GM23338 (cell line): ENCODE measurements around the gene ANKRD55. TPM values are rescaled to one million over a fixed set of nuclear protein-coding genes. Genes with fewer than 3 reads are reported as not detected.
A peak's percentile ranks its signal among the peaks of the same experiment; 100 is the strongest.

Experiments used
- ATAC-seq: fragments of 200-7000 bp; cut with Tn5 transposase; 3 replicates; pipeline ENCODE4 v1.9.1; 2020
- DNase-seq: peaks from one replicate; pipeline ENCODE4 v3.0.0-alpha.2; 2015; ENCODE audit warnings: low spot score
- H2AFZ ChIP-seq: fragments of 200-600 bp; sonication (generic); 2 replicates; pipeline ENCODE4 v1.8.0; 2016; ENCODE audit warnings: antibody characterized with exemption, mild to moderate bottlenecking, moderate library complexity
- H3F3A ChIP-seq: fragments of 200-600 bp; sonication (generic); replicated peaks from 2 replicates; pipeline ENCODE4 v1.8.0; 2017; ENCODE audit warnings: antibody characterized with exemption, mixed run types, low read depth
- H3K27ac ChIP-seq: fragments of 200-600 bp; sonication (generic); 2 replicates; pipeline ENCODE4 v1.6.1; 2016; ENCODE audit warnings: low read depth
- H3K27me3 ChIP-seq: fragments of 200-600 bp; sonication (generic); 2 replicates; pipeline ENCODE4 v1.8.0; 2016; ENCODE audit warnings: mild to moderate bottlenecking, mixed run types, moderate library complexity; ENCODE audit not compliant: insufficient read depth
- H3K36me3 ChIP-seq: fragments of 200-600 bp; sonication (generic); 2 replicates; pipeline ENCODE4 v1.8.0; 2016; ENCODE audit warnings: mild to moderate bottlenecking; ENCODE audit not compliant: insufficient read depth
- H3K4me1 ChIP-seq: fragments of 200-600 bp; sonication (generic); 2 replicates; pipeline ENCODE4 v1.8.0; 2016; ENCODE audit warnings: mild to moderate bottlenecking, moderate library complexity; ENCODE audit not compliant: insufficient read depth
- H3K4me2 ChIP-seq: fragments of 200-600 bp; sonication (generic); 2 replicates; pipeline ENCODE4 v1.7.1; 2017; ENCODE audit warnings: mixed run types
- H3K4me3 ChIP-seq: fragments of 200-600 bp; sonication (generic); 2 replicates; pipeline ENCODE4 v1.6.1; 2016; ENCODE audit warnings: mixed run types
- H3K79me2 ChIP-seq: fragments of 200-600 bp; sonication (generic); replicated peaks from 2 replicates; pipeline ENCODE4 v1.8.0; 2017; ENCODE audit warnings: mild to moderate bottlenecking; ENCODE audit not compliant: insufficient read depth
- H3K9me2 ChIP-seq: fragments of 200-600 bp; sonication (generic); 2 replicates; pipeline ENCODE4 v1.8.0; 2017; ENCODE audit not compliant: insufficient read depth
- H4K20me1 ChIP-seq: fragments of 200-600 bp; sonication (generic); replicated peaks from 2 replicates; pipeline ENCODE4 v1.8.0; 2017; ENCODE audit warnings: mild to moderate bottlenecking; ENCODE audit not compliant: insufficient read depth
- H3K27ac Mint-ChIP-seq: 2 replicates; pipeline ENCODE4 v1.8.0; 2020; ENCODE audit warnings: inconsistent platforms, mild to moderate bottlenecking, moderate library complexity, mixed read lengths
- H3K27me3 Mint-ChIP-seq: 3 replicates; pipeline ENCODE4 v1.8.0; 2022; ENCODE audit warnings: low read depth, mild to moderate bottlenecking, moderate library complexity, mixed read lengths, inconsistent platforms; ENCODE audit not compliant: insufficient read depth, poor library complexity
- H3K36me3 Mint-ChIP-seq: 3 replicates; pipeline ENCODE4 v1.8.0; 2021; ENCODE audit warnings: low read depth, mild to moderate bottlenecking, inconsistent platforms, moderate library complexity, mixed read lengths
- H3K4me1 Mint-ChIP-seq: 3 replicates; pipeline ENCODE4 v1.8.0; 2020; ENCODE audit warnings: mild to moderate bottlenecking, inconsistent platforms, mixed read lengths
- H3K4me3 Mint-ChIP-seq: 3 replicates; pipeline ENCODE4 v1.8.0; 2021; ENCODE audit warnings: moderate library complexity, mild to moderate bottlenecking, inconsistent platforms, mixed read lengths
- H3K9me3 Mint-ChIP-seq: 3 replicates; pipeline ENCODE4 v1.8.0; 2020; ENCODE audit warnings: moderate library complexity, mild to moderate bottlenecking, inconsistent platforms, mixed read lengths
- CREB1 ChIP-seq: fragments of 250-450 bp; sonication (Bioruptor Pico); IDR thresholded peaks from 2 replicates; pipeline ENCODE4 v1.5.0; 2020; ENCODE audit warnings: low read depth, mild to moderate bottlenecking, moderate library complexity
- EZH2 ChIP-seq: fragments of 200-600 bp; sonication (generic); IDR thresholded peaks from one replicate; pipeline ENCODE4 v1.8.0; 2017; ENCODE audit warnings: antibody characterized with exemption, mild to moderate bottlenecking, low read depth; ENCODE audit not compliant: unreplicated experiment
- JUNB ChIP-seq: IDR thresholded peaks from one replicate; pipeline ENCODE4 v1.6.1; 2016; ENCODE audit warnings: antibody characterized with exemption; ENCODE audit not compliant: unreplicated experiment
- NANOG ChIP-seq: IDR thresholded peaks from 2 replicates; pipeline ENCODE4 v1.6.1; 2016; ENCODE audit warnings: antibody characterized with exemption, borderline replicate concordance
- POLR2AphosphoS5 ChIP-seq: IDR thresholded peaks from 2 replicates; pipeline ENCODE4 v1.6.1; 2016; ENCODE audit warnings: antibody characterized with exemption, low read depth
- STAT1 ChIP-seq: IDR thresholded peaks from one replicate; pipeline ENCODE4 v1.6.1; 2016; ENCODE audit warnings: antibody characterized with exemption; ENCODE audit not compliant: unreplicated experiment
- ZNF114 ChIP-seq: fragments of 250-450 bp; sonication (Bioruptor Pico); IDR thresholded peaks from 2 replicates; pipeline ENCODE4 v1.5.0; 2020; ENCODE audit warnings: mild to moderate bottlenecking, moderate library complexity
- ZNF331 ChIP-seq: fragments of 250-450 bp; sonication (Bioruptor Pico); IDR thresholded peaks from 2 replicates; pipeline ENCODE4 v1.5.0; 2020; ENCODE audit warnings: low read depth, mild to moderate bottlenecking, moderate library complexity
- polyA plus RNA-seq: library from polyadenylated mRNA; unstranded; fragments of >200 nt; fragmentation: Nextera tagmentation; extraction: Ambion mirVana; gene quantifications from 2 replicates; pipeline ENCODE4 v1.2.1, GENCODE V29; 2016
- total RNA-seq: library from RNA; depleted of rRNA; stranded (reverse); fragments of >200 nt; shearing (Covaris generic); gene quantifications from 2 replicates; pipeline ENCODE4 v1.2.3, GENCODE V29; 2014
- TF ChIP-seq, protein P1 (sequence below): IDR thresholded peaks from one replicate; pipeline ENCODE4 v1.6.1; 2018; ENCODE audit warnings: antibody characterized with exemption; ENCODE audit not compliant: unreplicated experiment
- TF ChIP-seq, protein P2 (sequence below): IDR thresholded peaks from 2 replicates; pipeline ENCODE4 v1.6.1; 2016; ENCODE audit warnings: antibody characterized with exemption
- TF ChIP-seq, protein P3 (sequence below), 2 experiments: fragments of 200-600 bp in 1 of 2; sonication (generic) in 1 of 2; conservative IDR thresholded peaks; 2 replicates each; pipeline versions ENCODE4 v1.5.1 to v1.6.1; 2016 to 2017; ENCODE audit warnings: antibody characterized with exemption in 2 of 2, low read depth in 2 of 2, mild to moderate bottlenecking in 2 of 2, moderate library complexity in 1 of 2

ANKRD55 gene
- total and polyA plus RNA-seq, 2 experiments from 2014 or later: not detected

DNA sequence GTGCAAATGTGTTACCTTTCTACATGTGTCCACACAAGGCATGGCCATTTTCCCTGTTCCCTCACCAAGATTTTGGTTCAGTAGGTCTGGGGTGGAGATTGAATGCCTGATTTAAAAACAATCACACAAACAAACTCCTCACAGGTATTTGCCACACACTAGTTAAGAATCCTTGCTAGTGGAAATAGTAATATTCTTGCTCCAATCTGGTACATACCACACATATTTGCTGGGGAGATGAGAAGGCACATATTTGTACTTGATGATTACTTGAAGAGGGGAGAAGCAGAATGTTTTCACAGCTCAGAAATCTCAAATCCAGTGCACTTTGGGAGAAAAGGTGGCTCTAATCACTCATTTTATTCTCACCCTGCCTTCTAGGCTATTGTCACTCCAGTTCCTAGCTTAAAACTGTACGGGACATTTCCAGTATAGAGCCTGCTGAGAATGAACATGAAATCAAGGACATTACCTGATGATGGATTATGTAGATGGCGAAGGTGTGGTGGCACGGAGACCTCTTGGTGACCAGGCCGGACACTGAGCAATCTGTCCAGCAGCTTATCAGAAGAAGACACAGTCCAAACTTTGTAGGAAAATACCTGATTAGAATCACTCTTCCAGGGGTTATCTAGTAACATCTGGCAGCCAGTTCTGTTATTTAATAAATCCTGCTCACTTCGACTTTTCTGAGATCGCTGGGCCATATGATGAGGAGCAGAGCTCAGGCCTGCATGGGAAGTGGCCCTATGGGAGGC lies 122.3 kb downstream of the ANKRD55 start (continued):
- TF ChIP-seq, protein P1, sequence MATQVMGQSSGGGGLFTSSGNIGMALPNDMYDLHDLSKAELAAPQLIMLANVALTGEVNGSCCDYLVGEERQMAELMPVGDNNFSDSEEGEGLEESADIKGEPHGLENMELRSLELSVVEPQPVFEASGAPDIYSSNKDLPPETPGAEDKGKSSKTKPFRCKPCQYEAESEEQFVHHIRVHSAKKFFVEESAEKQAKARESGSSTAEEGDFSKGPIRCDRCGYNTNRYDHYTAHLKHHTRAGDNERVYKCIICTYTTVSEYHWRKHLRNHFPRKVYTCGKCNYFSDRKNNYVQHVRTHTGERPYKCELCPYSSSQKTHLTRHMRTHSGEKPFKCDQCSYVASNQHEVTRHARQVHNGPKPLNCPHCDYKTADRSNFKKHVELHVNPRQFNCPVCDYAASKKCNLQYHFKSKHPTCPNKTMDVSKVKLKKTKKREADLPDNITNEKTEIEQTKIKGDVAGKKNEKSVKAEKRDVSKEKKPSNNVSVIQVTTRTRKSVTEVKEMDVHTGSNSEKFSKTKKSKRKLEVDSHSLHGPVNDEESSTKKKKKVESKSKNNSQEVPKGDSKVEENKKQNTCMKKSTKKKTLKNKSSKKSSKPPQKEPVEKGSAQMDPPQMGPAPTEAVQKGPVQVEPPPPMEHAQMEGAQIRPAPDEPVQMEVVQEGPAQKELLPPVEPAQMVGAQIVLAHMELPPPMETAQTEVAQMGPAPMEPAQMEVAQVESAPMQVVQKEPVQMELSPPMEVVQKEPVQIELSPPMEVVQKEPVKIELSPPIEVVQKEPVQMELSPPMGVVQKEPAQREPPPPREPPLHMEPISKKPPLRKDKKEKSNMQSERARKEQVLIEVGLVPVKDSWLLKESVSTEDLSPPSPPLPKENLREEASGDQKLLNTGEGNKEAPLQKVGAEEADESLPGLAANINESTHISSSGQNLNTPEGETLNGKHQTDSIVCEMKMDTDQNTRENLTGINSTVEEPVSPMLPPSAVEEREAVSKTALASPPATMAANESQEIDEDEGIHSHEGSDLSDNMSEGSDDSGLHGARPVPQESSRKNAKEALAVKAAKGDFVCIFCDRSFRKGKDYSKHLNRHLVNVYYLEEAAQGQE: no peak
- no peak for TF ChIP-seq CREB1 (CRISPR knock-in tag)
- no peak for TF ChIP-seq ZNF331
- TF ChIP-seq POLR2AphosphoS5: no peak
- no peak for TF ChIP-seq JUNB
- TF ChIP-seq NANOG: no peak
- TF ChIP-seq, protein P2, sequence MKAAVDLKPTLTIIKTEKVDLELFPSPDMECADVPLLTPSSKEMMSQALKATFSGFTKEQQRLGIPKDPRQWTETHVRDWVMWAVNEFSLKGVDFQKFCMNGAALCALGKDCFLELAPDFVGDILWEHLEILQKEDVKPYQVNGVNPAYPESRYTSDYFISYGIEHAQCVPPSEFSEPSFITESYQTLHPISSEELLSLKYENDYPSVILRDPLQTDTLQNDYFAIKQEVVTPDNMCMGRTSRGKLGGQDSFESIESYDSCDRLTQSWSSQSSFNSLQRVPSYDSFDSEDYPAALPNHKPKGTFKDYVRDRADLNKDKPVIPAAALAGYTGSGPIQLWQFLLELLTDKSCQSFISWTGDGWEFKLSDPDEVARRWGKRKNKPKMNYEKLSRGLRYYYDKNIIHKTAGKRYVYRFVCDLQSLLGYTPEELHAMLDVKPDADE: no peak
- no peak for TF ChIP-seq EZH2
- no peak for TF ChIP-seq STAT1
- TF ChIP-seq, protein P3, sequence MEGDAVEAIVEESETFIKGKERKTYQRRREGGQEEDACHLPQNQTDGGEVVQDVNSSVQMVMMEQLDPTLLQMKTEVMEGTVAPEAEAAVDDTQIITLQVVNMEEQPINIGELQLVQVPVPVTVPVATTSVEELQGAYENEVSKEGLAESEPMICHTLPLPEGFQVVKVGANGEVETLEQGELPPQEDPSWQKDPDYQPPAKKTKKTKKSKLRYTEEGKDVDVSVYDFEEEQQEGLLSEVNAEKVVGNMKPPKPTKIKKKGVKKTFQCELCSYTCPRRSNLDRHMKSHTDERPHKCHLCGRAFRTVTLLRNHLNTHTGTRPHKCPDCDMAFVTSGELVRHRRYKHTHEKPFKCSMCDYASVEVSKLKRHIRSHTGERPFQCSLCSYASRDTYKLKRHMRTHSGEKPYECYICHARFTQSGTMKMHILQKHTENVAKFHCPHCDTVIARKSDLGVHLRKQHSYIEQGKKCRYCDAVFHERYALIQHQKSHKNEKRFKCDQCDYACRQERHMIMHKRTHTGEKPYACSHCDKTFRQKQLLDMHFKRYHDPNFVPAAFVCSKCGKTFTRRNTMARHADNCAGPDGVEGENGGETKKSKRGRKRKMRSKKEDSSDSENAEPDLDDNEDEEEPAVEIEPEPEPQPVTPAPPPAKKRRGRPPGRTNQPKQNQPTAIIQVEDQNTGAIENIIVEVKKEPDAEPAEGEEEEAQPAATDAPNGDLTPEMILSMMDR (conservative IDR thresholded peaks at IDR 0.05; ENCODE audit: low read depth in 2 of 2): no peak
- TF ChIP-seq ZNF114 (CRISPR knock-in tag): no peak

DNA sequence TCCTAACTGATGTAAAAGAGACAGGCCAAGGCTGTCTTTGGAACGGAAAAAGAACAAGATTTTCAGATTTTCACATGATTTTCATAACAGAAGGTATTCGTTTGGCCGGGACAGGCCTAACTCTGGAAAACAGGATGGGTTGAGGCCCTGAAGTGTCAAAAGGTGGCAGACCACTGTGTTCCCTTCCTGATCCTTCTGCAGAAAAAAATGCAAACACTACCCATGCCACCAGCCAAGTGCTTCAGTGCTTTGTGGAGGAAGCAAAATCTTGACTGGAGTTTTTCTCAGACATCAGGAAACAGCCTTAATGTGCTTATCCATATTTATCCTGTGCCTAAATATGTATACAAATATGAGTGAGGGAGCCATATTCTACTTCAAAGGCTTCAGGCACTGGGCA lies 124.9 kb downstream of the ANKRD55 start:
- H3K79me2 ChIP-seq: no peaks in the 10 kb centered on the region
- no peaks in the 10 kb centered on the region for H3K9me3 Mint-ChIP-seq
- no peaks in the 10 kb centered on the region for H3K36me3 Mint-ChIP-seq
- H3K4me1 Mint-ChIP-seq: no peaks in the 10 kb centered on the region
- no peaks in the 10 kb centered on the region for H3K36me3 ChIP-seq
- no peaks in the 10 kb centered on the region for H3K4me1 ChIP-seq
- H2AFZ ChIP-seq: peak overlapping the region; percentile 59; the same call in 1 of the 2 replicates
- no peak overlapping the region for H3K4me2 ChIP-seq
- H3K4me3 Mint-ChIP-seq: no peak overlapping the region
- no peaks in the 10 kb centered on the region for H3K9me2 ChIP-seq
- H3K27ac ChIP-seq: no peak overlapping the region
- H3K27me3 Mint-ChIP-seq: no peaks in the 10 kb centered on the region
- H3K27me3 ChIP-seq: no peaks in the 10 kb centered on the region
- H3K27ac Mint-ChIP-seq: no peak overlapping the region
- no peaks in the 10 kb centered on the region for H3F3A ChIP-seq
- no peak overlapping the region for H3K4me3 ChIP-seq
- ATAC-seq: no peak
- no peak for DNase-seq
- H4K20me1 ChIP-seq: no peaks in the 10 kb centered on the region
- TF ChIP-seq JUNB (no peak), CREB1 (CRISPR knock-in tag) (no peak)
- TF ChIP-seq, protein P2: no peak
